HepG2 (cell line): ENCODE results near the gene AMBRA1. TPM values are rescaled to one million over a fixed set of nuclear protein-coding genes. Genes with fewer than 3 reads are reported as not detected.

Experiments used
- KLF6 ChIP-seq: IDR thresholded peaks from 2 replicates; pipeline ENCODE4 v1.8.0; 2016; ENCODE audit warnings: missing biosample characterization, missing genetic modification reagents
- MAF1 ChIP-seq: sonication (generic); formaldehyde crosslinking; IDR thresholded peaks from 2 replicates; pipeline ENCODE4 v1.5.0; 2020; ENCODE audit warnings: missing genetic modification reagents, borderline replicate concordance
- RBM39 ChIP-seq: fragments of 200-400 bp; formaldehyde crosslinking; IDR thresholded peaks from one replicate; pipeline ENCODE4 v1.6.1; 2018; ENCODE audit warnings: antibody characterized with exemption, mild to moderate bottlenecking, low read depth, low read length; ENCODE audit not compliant: poor library complexity, severe bottlenecking
- SIN3A ChIP-seq: IDR thresholded peaks from 2 replicates; pipeline ENCODE4 v1.6.1; 2011; ENCODE audit warnings: low read depth, mild to moderate bottlenecking, control low read depth, low read length, borderline replicate concordance
- SMAD9 ChIP-seq: sonication (generic); formaldehyde crosslinking; IDR thresholded peaks from 2 replicates; pipeline ENCODE4 v1.5.1; 2020; ENCODE audit warnings: mild to moderate bottlenecking, missing genetic modification reagents
- THAP11 ChIP-seq: IDR thresholded peaks from 2 replicates; pipeline ENCODE4 v1.6.1; 2016; ENCODE audit warnings: missing biosample characterization, missing genetic modification reagents
- YEATS4 ChIP-seq: sonication (generic); formaldehyde crosslinking; IDR thresholded peaks from 2 replicates; pipeline ENCODE4 v1.4.0; 2020; ENCODE audit warnings: missing genetic modification reagents, borderline replicate concordance
- ZBTB7A ChIP-seq: sonication (generic); formaldehyde crosslinking; IDR thresholded peaks from 2 replicates; pipeline ENCODE4 v1.8.0; 2022; ENCODE audit warnings: mild to moderate bottlenecking, missing genetic modification reagents
- ZNF121 ChIP-seq: sonication (generic); formaldehyde crosslinking; IDR thresholded peaks from 2 replicates; pipeline ENCODE4 v1.5.0; 2020; ENCODE audit warnings: mild to moderate bottlenecking, missing genetic modification reagents
- ZNF333 ChIP-seq: sonication (generic); formaldehyde crosslinking; IDR thresholded peaks from 2 replicates; pipeline ENCODE4 v1.4.0; 2020; ENCODE audit warnings: mild to moderate bottlenecking, missing genetic modification reagents, borderline replicate concordance
- ZNF672 ChIP-seq: sonication (generic); formaldehyde crosslinking; IDR thresholded peaks from 2 replicates; pipeline ENCODE4 v1.8.1; 2022; ENCODE audit warnings: missing genetic modification reagents
- polyA plus RNA-seq, 8 experiments: library from polyadenylated mRNA; depleted of rRNA in 3 of 8; stranded (reverse) in 7 of 8; unstranded in 1 of 8; fragments of >200 nt; fragmentation: Illumina TruSeq in 4 of 8; extraction: Trizol in 4 of 8; gene quantifications; 2 replicates each; pipeline versions ENCODE4 v1.2.1 to v1.2.3, GENCODE V29; 2011 to 2016; ENCODE audit warnings: low read depth in 4 of 8, missing spikeins in 1 of 8, mixed read lengths in 1 of 8; ENCODE audit not compliant: insufficient read depth in 1 of 8
- total RNA-seq, 5 experiments: library from RNA; depleted of rRNA; stranded (reverse); fragments of >200 nt; fragmentation: Illumina TruSeq; extraction: Trizol; gene quantifications; 2 replicates each; pipeline ENCODE4 v1.2.3, GENCODE V29; 2016; ENCODE audit warnings: low read depth in 1 of 5
- TF ChIP-seq, protein P1 (sequence below): conservative IDR thresholded peaks from 2 replicates; pipeline ENCODE4 v1.6.1; 2018; ENCODE audit warnings: missing genetic modification reagents
- TF ChIP-seq, protein P2 (sequence below): sonication (generic); formaldehyde crosslinking; IDR thresholded peaks from 2 replicates; pipeline ENCODE4 v1.4.0; 2020; ENCODE audit warnings: mild to moderate bottlenecking, missing genetic modification reagents
- TF ChIP-seq, protein P3 (sequence below): sonication (generic); formaldehyde crosslinking; IDR thresholded peaks from 2 replicates; pipeline ENCODE4 v1.4.0; 2020; ENCODE audit warnings: missing genetic modification reagents
- TF ChIP-seq, protein P4 (sequence below): IDR thresholded peaks from 2 replicates; pipeline ENCODE4 v1.6.1; 2016; ENCODE audit warnings: missing biosample characterization, missing genetic modification reagents, low read depth
- TF ChIP-seq, protein P5 (sequence below): sonication (generic); formaldehyde crosslinking; IDR thresholded peaks from 2 replicates; pipeline ENCODE4 v1.5.0; 2020; ENCODE audit warnings: missing genetic modification reagents
- TF ChIP-seq, protein P6 (sequence below): sonication (generic); formaldehyde crosslinking; IDR thresholded peaks from 2 replicates; pipeline ENCODE4 v1.5.0; 2020; ENCODE audit warnings: mild to moderate bottlenecking, missing genetic modification reagents
- TF ChIP-seq, protein P7 (sequence below): sonication (generic); formaldehyde crosslinking; conservative IDR thresholded peaks from 2 replicates; pipeline ENCODE4 v1.4.0; 2020; ENCODE audit warnings: missing genetic modification reagents

AMBRA1 gene
- total and polyA plus RNA-seq, 2 of the 13 experiments (the other 11 are each of a cell fraction or from before 2014, with no cell fraction given), result 15.7 to 26.0 TPM

DNA sequence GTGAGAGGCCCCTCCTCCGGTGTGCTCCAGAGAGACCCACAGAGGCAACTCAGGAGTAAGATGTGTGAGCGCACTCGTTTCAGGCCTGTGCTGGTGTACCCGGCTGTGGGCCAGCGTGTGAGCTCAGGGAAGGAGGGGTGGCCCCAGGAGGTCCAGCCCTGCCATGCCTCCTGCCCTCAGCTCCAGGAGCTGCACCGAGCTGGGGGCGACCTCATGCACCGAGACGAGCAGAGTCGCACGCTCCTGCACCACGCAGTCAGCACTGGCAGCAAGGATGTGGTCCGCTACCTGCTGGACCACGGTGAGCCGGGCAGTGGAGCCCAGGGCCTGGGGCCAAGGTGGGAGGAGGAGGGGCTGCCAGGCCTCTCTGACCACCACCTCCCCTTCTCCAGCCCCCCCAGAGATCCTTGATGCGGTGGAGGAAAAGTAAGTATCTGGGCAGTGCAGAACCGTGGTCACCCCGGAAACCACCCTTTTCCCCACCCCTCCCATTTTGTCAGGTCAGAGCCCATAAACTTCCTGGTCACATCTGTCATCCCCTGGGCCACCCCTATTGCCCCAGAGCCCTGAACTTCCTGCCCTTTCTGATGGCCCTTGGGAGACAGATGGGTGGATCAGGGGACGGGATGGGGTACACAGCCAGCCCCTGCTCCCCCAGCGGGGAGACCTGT lies 214.9 kb downstream of the AMBRA1 start (continued):
- TF ChIP-seq, protein P1, sequence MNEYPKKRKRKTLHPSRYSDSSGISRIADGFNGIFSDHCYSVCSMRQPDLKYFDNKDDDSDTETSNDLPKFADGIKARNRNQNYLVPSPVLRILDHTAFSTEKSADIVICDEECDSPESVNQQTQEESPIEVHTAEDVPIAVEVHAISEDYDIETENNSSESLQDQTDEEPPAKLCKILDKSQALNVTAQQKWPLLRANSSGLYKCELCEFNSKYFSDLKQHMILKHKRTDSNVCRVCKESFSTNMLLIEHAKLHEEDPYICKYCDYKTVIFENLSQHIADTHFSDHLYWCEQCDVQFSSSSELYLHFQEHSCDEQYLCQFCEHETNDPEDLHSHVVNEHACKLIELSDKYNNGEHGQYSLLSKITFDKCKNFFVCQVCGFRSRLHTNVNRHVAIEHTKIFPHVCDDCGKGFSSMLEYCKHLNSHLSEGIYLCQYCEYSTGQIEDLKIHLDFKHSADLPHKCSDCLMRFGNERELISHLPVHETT (CRISPR knock-in tag), result 0 out of 2 replicates have a peak, but pooled peaks have one; percentile 8
- TF ChIP-seq, protein P2, sequence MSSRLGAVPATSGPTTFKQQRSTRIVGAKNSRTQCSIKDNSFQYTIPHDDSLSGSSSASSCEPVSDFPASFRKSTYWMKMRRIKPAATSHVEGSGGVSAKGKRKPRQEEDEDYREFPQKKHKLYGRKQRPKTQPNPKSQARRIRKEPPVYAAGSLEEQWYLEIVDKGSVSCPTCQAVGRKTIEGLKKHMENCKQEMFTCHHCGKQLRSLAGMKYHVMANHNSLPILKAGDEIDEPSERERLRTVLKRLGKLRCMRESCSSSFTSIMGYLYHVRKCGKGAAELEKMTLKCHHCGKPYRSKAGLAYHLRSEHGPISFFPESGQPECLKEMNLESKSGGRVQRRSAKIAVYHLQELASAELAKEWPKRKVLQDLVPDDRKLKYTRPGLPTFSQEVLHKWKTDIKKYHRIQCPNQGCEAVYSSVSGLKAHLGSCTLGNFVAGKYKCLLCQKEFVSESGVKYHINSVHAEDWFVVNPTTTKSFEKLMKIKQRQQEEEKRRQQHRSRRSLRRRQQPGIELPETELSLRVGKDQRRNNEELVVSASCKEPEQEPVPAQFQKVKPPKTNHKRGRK (CRISPR knock-in tag), result no peak
- no peak for TF ChIP-seq ZNF121 (CRISPR knock-in tag)
- TF ChIP-seq, protein P3, sequence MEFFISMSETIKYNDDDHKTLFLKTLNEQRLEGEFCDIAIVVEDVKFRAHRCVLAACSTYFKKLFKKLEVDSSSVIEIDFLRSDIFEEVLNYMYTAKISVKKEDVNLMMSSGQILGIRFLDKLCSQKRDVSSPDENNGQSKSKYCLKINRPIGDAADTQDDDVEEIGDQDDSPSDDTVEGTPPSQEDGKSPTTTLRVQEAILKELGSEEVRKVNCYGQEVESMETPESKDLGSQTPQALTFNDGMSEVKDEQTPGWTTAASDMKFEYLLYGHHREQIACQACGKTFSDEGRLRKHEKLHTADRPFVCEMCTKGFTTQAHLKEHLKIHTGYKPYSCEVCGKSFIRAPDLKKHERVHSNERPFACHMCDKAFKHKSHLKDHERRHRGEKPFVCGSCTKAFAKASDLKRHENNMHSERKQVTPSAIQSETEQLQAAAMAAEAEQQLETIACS (CRISPR knock-in tag), result peak; percentile 28; the same call in 1 of the 2 replicates
- no peak for TF ChIP-seq MAF1 (CRISPR knock-in tag)
- no peak for TF ChIP-seq ZBTB7A (CRISPR knock-in tag)
- peak; percentile 2; the same call in 1 of the 2 replicates for TF ChIP-seq SIN3A
- no peak for TF ChIP-seq ZNF672 (CRISPR knock-in tag)
- TF ChIP-seq, protein P4, sequence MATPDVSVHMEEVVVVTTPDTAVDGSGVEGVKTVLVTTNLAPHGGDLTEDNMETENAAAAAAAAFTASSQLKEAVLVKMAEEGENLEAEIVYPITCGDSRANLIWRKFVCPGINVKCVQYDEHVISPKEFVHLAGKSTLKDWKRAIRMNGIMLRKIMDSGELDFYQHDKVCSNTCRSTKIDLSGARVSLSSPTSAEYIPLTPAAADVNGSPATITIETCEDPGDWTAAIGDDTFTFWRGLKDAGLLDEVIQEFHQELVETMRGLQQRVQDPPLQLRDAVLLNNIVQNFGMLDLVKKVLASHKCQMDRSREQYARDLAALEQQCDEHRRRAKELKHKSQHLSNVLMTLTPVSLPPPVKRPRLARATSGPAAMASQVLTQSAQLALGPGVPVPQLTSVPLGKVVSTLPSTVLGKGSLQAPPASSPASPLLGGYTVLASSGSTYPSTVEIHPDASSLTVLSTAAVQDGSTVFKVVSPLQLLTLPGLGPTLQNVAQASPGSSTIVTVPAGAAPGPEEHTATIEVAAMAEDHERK (CRISPR knock-in tag), result no peak
- TF ChIP-seq, protein P5, sequence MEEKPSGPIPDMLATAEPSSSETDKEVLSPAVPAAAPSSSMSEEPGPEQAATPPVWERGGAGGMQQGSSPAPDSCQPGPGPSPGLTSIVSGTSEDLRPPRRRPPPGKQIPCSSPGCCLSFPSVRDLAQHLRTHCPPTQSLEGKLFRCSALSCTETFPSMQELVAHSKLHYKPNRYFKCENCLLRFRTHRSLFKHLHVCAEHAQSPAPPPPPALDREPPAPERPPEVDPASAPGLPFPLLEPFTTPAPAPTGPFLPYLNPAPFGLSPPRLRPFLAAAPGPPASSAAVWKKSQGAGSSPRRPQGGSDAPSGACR (CRISPR knock-in tag), result no peak
- TF ChIP-seq, protein P6, sequence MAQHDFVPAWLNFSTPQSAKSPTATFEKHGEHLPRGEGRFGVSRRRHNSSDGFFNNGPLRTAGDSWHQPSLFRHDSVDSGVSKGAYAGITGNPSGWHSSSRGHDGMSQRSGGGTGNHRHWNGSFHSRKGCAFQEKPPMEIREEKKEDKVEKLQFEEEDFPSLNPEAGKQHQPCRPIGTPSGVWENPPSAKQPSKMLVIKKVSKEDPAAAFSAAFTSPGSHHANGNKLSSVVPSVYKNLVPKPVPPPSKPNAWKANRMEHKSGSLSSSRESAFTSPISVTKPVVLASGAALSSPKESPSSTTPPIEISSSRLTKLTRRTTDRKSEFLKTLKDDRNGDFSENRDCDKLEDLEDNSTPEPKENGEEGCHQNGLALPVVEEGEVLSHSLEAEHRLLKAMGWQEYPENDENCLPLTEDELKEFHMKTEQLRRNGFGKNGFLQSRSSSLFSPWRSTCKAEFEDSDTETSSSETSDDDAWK (CRISPR knock-in tag), result no peak
- no peak for TF ChIP-seq THAP11 (CRISPR knock-in tag)
- no peak for TF ChIP-seq ZNF333 (CRISPR knock-in tag)
- no peak for TF ChIP-seq RBM39
- peak; percentile 91; the same call in 1 of the 2 replicates for TF ChIP-seq SMAD9 (CRISPR knock-in tag)
- TF ChIP-seq KLF6 (CRISPR knock-in tag), result no peak
- TF ChIP-seq YEATS4 (CRISPR knock-in tag), result peak; percentile 29; the same call in 1 of the 2 replicates
- TF ChIP-seq, protein P7, sequence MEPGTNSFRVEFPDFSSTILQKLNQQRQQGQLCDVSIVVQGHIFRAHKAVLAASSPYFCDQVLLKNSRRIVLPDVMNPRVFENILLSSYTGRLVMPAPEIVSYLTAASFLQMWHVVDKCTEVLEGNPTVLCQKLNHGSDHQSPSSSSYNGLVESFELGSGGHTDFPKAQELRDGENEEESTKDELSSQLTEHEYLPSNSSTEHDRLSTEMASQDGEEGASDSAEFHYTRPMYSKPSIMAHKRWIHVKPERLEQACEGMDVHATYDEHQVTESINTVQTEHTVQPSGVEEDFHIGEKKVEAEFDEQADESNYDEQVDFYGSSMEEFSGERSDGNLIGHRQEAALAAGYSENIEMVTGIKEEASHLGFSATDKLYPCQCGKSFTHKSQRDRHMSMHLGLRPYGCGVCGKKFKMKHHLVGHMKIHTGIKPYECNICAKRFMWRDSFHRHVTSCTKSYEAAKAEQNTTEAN (CRISPR knock-in tag), result no peak
